ENCODE results near the gene MLLT6. TPM values are rescaled to one million over a fixed set of nuclear protein-coding genes. Genes with fewer than 3 reads are reported as not detected.

The MLLT6 gene
- total RNA-seq, 1 experiment from 2014 or later: 48.0 TPM

GRCh38 chr17:38702166-38702915 lies 2.7 kb upstream of the MLLT6 start (continued):
- TF ChIP-seq KAT7 (CRISPR knock-in tag; IDR thresholded peaks at IDR 0.05; ENCODE audit: borderline replicate concordance) (no peak), SMAD3 (CRISPR knock-in tag; IDR thresholded peaks at IDR 0.05; ENCODE audit: borderline replicate concordance) (no peak), NR3C1 (CRISPR knock-in tag; conservative IDR thresholded peaks at IDR 0.05; ENCODE audit: low read depth) (no peak), ZNF671 (CRISPR knock-in tag; IDR thresholded peaks at IDR 0.05) (no peak), ZNF425 (CRISPR knock-in tag; conservative IDR thresholded peaks at IDR 0.05) (no peak), FOXJ3 (CRISPR knock-in tag; IDR thresholded peaks at IDR 0.05; ENCODE audit: borderline replicate concordance) (no peak), RORB (CRISPR knock-in tag; IDR thresholded peaks at IDR 0.05) (no peak), STAT6 (CRISPR knock-in tag; conservative IDR thresholded peaks at IDR 0.05; ENCODE audit: low read depth) (no peak), RELA (CRISPR knock-in tag; IDR thresholded peaks at IDR 0.05; ENCODE audit: borderline replicate concordance) (no peak), FOXP1 (CRISPR knock-in tag; IDR thresholded peaks at IDR 0.05; ENCODE audit: borderline replicate concordance) (0 out of 2 replicates have a peak, but pooled peaks have one; percentile 31), IRF2 (CRISPR knock-in tag; IDR thresholded peaks at IDR 0.05; ENCODE audit: borderline replicate concordance, low read depth) (no peak), ZNF281 (CRISPR knock-in tag; IDR thresholded peaks at IDR 0.05) (no peak), PRDM15 (CRISPR knock-in tag; IDR thresholded peaks at IDR 0.05) (no peak), SP1 (CRISPR knock-in tag; conservative IDR thresholded peaks at IDR 0.05) (peak; percentile 46), OVOL2 (CRISPR knock-in tag; IDR thresholded peaks at IDR 0.05; ENCODE audit: borderline replicate concordance) (no peak), MYBL2 (CRISPR knock-in tag; IDR thresholded peaks at IDR 0.05) (no peak), ZNF416 (CRISPR knock-in tag; IDR thresholded peaks at IDR 0.05) (no peak), NR1H2 (CRISPR knock-in tag; IDR thresholded peaks at IDR 0.05) (no peak), ZNF121 (CRISPR knock-in tag; IDR thresholded peaks at IDR 0.05) (no peak)
- TF ChIP-seq, protein P1, sequence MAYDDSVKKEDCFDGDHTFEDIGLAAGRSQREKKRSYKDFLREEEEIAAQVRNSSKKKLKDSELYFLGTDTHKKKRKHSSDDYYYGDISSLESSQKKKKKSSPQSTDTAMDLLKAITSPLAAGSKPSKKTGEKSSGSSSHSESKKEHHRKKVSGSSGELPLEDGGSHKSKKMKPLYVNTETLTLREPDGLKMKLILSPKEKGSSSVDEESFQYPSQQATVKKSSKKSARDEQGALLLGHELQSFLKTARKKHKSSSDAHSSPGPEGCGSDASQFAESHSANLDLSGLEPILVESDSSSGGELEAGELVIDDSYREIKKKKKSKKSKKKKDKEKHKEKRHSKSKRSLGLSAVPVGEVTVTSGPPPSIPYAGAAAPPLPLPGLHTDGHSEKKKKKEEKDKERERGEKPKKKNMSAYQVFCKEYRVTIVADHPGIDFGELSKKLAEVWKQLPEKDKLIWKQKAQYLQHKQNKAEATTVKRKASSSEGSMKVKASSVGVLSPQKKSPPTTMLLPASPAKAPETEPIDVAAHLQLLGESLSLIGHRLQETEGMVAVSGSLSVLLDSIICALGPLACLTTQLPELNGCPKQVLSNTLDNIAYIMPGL (CRISPR knock-in tag; IDR thresholded peaks at IDR 0.05): peak; percentile 42; the same call in 1 of the 2 replicates
- TF ChIP-seq, protein P2, sequence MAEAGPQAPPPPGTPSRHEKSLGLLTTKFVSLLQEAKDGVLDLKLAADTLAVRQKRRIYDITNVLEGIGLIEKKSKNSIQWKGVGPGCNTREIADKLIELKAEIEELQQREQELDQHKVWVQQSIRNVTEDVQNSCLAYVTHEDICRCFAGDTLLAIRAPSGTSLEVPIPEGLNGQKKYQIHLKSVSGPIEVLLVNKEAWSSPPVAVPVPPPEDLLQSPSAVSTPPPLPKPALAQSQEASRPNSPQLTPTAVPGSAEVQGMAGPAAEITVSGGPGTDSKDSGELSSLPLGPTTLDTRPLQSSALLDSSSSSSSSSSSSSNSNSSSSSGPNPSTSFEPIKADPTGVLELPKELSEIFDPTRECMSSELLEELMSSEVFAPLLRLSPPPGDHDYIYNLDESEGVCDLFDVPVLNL (CRISPR knock-in tag; IDR thresholded peaks at IDR 0.05; ENCODE audit: borderline replicate concordance, low read depth): no peak
- TF ChIP-seq, protein P3, sequence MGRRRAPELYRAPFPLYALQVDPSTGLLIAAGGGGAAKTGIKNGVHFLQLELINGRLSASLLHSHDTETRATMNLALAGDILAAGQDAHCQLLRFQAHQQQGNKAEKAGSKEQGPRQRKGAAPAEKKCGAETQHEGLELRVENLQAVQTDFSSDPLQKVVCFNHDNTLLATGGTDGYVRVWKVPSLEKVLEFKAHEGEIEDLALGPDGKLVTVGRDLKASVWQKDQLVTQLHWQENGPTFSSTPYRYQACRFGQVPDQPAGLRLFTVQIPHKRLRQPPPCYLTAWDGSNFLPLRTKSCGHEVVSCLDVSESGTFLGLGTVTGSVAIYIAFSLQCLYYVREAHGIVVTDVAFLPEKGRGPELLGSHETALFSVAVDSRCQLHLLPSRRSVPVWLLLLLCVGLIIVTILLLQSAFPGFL (CRISPR knock-in tag; IDR thresholded peaks at IDR 0.05; ENCODE audit: borderline replicate concordance): no peak
